Frontal cortex (tissue), 4 donors: ENCODE data around the gene ASPG. TPM values are rescaled to one million over a fixed set of nuclear protein-coding genes. Genes with fewer than 3 reads are reported as not detected.

Experiments used
- DNase-seq, 2 donors: peaks; one replicate each; pipeline ENCODE4 v3.0.0; 2012; ENCODE audit warnings: low spot score in 2 of 2
- FAIRE-seq: peaks from 2 replicates; lab custom pipeline; 2012; peaks lifted over from hg19 to GRCh38; lab: Jason Lieb, UNC
- total RNA-seq: library from RNA; depleted of rRNA; stranded (reverse); fragments of >200 nt; gene quantifications from one replicate; pipeline ENCODE4 v1.2.3, GENCODE V29; 2014
- donor health status: control.
- donor health status: control.
- donor health status: control.

ASPG gene
- total RNA-seq, 1 donor from 2014 or later: 0.41 TPM

DNA sequence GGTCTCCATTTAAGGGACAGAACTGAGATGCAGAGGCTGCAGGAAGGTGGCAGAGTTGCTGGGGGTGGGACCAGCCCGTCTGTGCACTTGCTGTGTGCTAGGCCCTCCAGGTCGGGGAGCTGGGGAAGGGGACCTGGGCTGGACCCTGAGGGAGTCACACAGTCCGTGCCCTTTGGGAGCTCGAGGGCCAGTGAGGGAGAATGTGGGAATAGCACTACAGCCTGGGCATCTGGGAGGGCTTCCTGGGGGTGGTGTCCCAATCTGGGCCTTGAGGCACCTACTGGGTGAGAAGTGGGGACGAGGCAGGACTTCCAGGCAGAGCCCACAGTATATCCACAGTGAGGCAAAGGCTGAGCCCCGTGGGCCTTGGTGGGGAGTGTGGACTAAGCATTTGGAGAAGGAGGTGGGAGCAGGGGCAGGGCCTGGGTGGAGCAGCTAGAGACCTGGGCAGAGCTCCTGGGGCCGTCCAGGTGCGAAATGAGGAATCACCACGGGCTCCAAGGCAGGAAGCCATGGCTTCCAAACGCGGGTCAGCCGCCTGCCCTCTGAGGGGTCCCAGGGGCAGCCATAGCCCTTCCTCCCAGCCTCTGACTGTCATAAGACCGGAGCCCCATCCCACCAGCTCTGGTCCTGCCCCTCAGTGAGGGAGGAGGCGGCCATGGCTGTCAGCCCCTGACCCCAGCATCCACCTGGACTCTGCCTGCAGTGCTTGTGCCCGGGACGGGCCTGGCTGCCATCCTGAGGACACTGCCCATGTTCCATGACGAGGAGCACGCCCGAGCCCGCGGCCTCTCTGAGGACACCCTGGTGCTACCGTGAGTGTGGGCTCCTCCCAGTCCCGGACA is 6.6 kb downstream of the ASPG start:
- FAIRE-seq (no peak), DNase-seq (no peak)

GRCh38 chr14:104092931-104093365 is 7.4 kb downstream of the ASPG start:
- DNase-seq: no peak
- no peak for FAIRE-seq

GRCh38 chr14:104093366-104094055 is 8.0 kb downstream of the ASPG start:
- no peak for DNase-seq
- no peak for FAIRE-seq

DNA sequence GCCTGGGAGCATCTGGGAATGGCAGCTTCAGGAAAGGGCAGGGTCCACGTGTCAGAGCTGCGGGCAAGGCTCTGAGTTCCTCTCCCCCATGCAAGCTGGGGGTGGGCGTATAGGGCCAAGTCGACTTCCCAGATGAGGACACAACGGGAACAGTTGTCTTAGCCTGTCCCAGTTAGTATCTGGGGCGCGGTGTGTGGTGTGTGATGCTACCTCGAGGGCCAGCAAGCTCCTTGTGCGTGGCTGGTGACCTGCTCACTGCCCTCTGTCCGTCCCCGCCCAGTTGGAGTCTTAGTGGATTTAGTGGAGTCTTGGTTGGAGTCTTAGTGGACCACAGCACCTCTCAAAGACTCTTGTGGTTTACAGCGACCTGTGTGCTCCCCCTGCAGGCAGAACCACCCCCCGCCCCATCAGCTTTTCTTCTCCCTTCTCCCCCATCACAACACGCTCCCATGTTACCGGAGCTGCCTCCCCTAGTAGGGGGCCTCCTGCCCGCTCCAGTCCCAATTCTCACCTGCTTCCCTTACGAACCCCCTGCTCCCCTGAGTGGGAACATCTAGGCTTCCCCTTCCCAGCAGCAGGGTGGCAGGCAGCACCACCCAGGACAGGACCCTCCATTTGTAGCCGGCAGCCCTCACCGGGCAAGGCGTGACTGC is 8.7 kb downstream of the ASPG start:
- DNase-seq: no peak

DNA sequence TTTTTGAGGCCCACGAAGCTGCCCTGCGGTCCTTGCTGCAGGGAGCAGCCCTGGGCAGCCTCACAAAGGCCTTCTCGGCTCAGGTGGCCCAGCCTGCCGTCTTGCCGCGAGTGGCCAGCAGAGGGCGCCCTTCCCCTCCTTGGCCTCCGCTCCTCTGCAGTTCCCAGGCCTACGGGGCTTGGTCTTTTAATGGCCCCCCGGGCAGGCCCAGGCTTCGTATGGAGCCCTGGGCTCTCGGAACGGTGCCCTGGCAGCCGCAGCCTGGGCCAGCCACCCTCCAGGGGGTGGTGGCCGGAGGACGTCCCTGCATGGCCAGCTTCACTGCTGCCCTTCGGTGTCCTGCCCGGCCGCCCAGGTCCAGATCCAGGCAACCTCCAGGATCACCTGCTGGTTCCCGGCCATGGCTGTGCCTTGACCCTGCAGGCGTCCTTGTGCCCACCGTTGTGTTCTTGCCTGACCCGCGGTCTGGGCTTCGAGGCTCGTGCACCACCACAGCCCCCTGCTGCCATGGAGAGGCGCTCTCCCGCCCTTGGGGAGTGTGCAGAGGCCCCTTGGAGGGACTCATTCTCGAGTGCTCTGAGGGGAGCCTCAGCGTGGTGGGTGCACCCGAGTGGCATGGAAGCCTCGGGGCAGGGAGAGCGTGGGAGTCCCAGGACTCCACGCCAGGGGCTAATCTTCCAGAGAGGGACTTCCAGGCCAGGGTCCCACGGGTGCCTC is 9.4 kb downstream of the ASPG start:
- DNase-seq (peak; percentile 73 to 88), FAIRE-seq (no peak)

More for the DNA sequence above, 8.7 kb downstream of the ASPG start:
- FAIRE-seq: no peak

- DNase-seq (no peak), FAIRE-seq (no peak)
Observed at GRCh38 chr14:104095426-104096310, 10.2 kb downstream of the ASPG start.

GRCh38 chr14:104096318-104096717 is 10.8 kb downstream of the ASPG start:
- FAIRE-seq (no peak), DNase-seq (no peak)

DNA sequence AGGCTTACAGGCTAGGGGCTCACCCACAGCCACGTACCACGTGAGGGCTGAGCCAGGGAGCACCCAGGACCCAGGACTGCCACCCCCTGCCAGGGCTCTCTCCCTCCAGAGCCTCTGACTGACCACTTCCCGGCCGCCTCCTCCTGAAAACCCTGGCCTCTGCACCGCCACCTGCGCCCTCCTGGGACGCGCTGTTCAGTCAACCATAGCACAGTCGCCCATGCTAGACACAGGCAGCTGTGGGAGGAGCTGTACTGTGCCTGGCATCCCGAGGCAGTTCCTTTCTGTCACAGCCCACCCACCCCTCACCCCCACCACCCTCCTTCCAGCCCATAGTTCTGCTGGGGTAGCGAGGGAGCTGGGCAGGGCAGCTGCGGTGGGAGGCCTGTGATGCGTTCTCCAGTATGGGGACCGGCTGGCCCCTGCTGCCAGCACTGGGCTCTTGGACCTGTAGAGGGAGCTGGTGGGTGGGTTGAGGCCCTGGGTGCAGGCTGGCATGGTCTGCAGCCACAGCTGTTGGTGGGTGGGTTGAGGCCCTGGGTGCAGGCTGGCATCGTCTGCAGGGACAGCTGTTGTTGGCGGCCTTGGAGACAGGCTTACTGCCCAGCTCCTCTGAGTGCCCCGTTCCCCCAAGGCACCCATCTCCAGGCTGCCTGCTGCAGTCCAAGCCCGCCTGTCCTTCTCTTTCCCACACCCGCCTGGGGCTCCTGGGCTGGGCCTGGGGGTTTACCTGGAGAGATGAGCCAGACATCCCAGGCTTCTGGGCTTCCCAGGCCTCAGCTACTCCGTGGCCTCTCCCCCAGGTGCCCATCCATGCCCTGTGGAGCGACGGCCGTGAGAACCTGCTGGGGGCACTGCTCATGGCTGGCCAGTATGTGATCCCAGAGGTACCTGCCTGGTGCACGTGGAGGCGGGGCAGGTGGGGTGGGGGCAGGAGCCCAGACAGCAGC is 11.5 kb downstream of the ASPG start:
- DNase-seq: no peak
- FAIRE-seq: no peak

- no peak for FAIRE-seq
Observed at GRCh38 chr14:104098272-104099095, 13.0 kb downstream of the ASPG start.

DNA sequence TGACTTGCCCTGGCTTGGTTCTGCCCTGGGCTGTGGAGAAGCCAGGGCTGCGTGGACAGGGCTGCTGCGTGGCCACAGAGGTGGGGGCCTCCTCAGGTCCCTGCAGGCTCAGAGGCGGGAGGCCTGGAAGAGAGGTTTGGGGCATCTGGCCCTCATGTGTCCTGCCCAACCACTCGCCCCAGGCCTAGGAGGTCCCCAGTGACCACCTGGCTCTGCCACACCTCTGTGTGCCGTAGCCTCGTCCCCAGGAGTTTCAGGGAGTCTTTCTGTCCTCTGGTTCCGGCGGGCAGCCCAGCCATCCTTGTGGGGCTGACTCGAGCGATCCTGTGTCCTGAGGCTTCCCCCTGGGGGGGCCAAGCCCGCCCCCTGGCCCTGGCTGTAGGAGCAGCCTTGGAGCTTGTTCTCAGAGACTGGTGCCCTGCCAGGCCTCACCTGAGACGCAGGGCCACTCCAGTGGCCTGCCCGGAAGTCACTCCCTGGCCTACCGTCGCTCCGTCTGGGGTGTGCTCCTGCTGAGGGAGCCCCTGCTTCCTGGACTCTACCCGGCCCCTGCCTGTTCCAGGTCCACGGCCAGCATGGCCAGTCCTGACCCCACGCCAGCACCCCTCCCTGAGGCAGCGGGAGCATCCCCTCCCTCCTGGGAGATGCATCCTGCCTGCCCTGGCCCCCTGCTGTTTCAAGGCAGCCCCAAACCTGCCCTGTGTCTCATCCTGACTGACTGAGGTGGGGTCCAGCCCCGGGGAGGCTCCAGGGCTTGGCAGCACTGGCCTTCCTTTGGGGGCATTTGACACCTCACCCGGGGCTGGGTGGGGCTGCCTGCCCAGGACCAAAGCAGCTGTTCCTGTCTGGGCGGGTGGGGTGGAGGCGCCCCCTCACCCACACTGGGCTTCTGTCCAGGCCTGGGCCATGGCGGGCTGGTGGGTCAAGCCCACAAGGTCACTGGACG is 13.9 kb downstream of the ASPG start:
- FAIRE-seq: no peak
- DNase-seq: no peak

More at GRCh38 chr14:104098272-104099095, 13.0 kb downstream of the ASPG start:
- DNase-seq: no peak

- FAIRE-seq: no peak
- DNase-seq: no peak
Observed at GRCh38 chr14:104100171-104101085, 14.9 kb downstream of the ASPG start.

DNA sequence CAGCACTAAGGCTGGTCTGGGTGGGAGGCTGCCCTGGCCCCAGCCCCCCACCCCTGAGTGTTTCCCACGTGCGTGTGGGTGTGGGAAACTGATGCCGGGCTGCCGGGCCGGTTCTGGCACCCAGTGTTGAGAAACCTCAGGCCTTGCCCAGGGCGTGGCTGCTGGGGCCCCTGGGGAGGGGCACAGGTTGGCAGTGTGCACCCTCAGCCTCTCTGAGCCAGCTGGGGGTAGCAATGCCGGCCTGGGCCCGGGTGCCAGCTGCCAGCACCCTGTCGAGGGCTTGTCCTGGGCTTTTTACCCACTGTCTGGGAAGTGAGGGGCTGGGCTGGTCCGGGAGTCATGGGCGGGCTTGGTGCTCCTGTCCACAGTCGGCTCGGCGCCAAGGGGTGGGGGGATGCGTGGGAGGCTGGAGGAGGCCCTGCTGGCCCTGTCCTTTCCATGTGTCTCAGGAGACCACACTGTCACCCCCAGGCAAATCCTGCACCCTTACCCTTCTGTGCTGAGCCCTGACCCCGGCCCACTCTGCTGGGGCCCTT is 15.7 kb downstream of the ASPG start:
- FAIRE-seq (no peak), DNase-seq (no peak)

DNA sequence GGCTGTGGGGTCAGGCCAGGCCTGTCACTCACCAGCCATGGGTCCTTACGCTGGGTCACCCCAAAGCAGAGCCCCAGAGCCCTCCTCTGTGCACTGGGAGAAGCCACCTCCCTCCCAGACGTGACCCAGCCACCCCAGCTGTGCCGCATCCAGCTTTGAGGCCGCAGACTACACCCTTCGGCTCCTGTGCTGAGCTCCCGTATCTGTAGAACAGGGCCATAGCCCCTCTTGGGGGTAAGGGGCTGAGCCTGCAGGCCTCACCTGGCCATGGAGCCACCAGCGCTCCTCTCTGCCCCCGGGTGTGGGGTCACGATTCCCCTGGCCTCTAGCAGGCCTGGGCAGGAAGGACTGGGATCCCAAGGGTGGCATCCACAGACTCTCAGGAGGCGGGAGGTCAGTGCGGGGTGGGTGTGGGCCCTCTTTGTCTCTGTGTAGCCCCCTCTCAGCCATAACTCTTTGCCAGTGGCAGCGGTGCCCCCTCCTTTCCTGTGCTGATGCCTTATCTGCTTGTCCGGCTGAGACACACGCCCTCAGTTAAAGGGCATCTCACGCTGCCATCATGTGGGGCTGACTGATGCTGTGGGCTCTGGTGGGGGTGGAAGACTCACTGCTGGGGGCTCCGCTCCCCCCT is 16.3 kb downstream of the ASPG start:
- DNase-seq (no peak), FAIRE-seq (no peak)

- FAIRE-seq: no peak
- no peak for DNase-seq
Observed at GRCh38 chr14:104102282-104102914, 16.9 kb downstream of the ASPG start.
